ENCODE results near the gene S100A12. TPM values are rescaled to one million over a fixed set of nuclear protein-coding genes. Genes with fewer than 3 reads are reported as not detected.
A peak's percentile ranks its signal among the peaks of the same experiment; 100 is the strongest.

Gene S100A12
- total RNA-seq, 1 experiment from 2014 or later = not detected

GRCh38 chr1:153353226-153353947 lies 22.0 kb downstream of the S100A12 start:
- POLR2A ChIA-PET (ENCODE audit: unreplicated experiment) = interaction anchor here (0.6 kb wide), 1 partner anchor 215 kb away, joined by 3 read pairs; no protein-coding TSS in a partner anchor
- peak; percentile 80 for TF ChIP-seq CTCF (conservative IDR thresholded peaks at IDR 0.05)
- TF ChIP-seq EZH2 (IDR thresholded peaks at IDR 0.05; ENCODE audit: low read depth) = no peak
- H3K9me2 ChIP-seq (ENCODE audit: insufficient read depth) = no peaks in the 10 kb centered on the region
- peaks cover 3% of the 10 kb centered on the region; the same call in 1 of the 2 replicates for H3K9me3 ChIP-seq (ENCODE audit: insufficient read depth, low read depth)
- H3K4me1 ChIP-seq (replicated peaks; ENCODE audit: insufficient read depth) = peaks cover 27% of the 10 kb centered on the region
- H3K4me3 ChIP-seq = no peak overlapping the region
- peaks cover 3% of the 10 kb centered on the region; the same call in 1 of the 2 replicates for H3K36me3 ChIP-seq (ENCODE audit: low read depth)
- no peak overlapping the region for H3K4me2 ChIP-seq
- intact Hi-C loops (cut with micrococcal nuclease; ENCODE audit: unreplicated experiment) = loop anchor here (1.0 to 10.0 kb wide), 4 partner anchors 51 to 321 kb away; partner anchors contain the start of genes ILF2, NPR1 and S100A2
- CTCF ChIA-PET = interaction anchor here (0.6 to 2.4 kb wide), 6 partner anchors 12 to 344 kb away, joined by 3 to 9 read pairs (median 3); no protein-coding TSS in a partner anchor
- H3K79me2 ChIP-seq (ENCODE audit: low read depth) = peaks cover 7% of the 10 kb centered on the region
- no TSS peak for BruUV-seq (replicated peaks)
- H3K27ac ChIP-seq = no peak overlapping the region
- no peaks in the 10 kb centered on the region for H4K20me1 ChIP-seq (ENCODE audit: insufficient read depth)
- H3F3A ChIP-seq (ENCODE audit: insufficient read depth, low read depth) = peaks cover 38% of the 10 kb centered on the region
- H3K27me3 ChIP-seq (ENCODE audit: insufficient read depth, low read depth) = peaks cover 8% of the 10 kb centered on the region; the same call in 1 of the 2 replicates
- peak in 1 of 2 experiments; percentile 38 for DNase-seq
- H2AFZ ChIP-seq = no peak overlapping the region

- DNase-seq = peak; percentile 57 to 61
- peaks cover 31% of the 10 kb centered on the region for H3F3A ChIP-seq (ENCODE audit: insufficient read depth, low read depth)
- CTCF ChIA-PET = interaction anchor here (0.6 to 1.5 kb wide), 4 partner anchors 143 to 224 kb away, joined by 3 to 5 read pairs (median 4); no protein-coding TSS in a partner anchor
- POLR2A ChIA-PET (ENCODE audit: unreplicated experiment) = no interaction called here
- H3K27ac ChIP-seq = no peak overlapping the region
- H2AFZ ChIP-seq = no peak overlapping the region
- H3K36me3 ChIP-seq (ENCODE audit: low read depth) = no peaks in the 10 kb centered on the region
- no TSS peak for BruUV-seq (replicated peaks)
- H3K4me3 ChIP-seq = no peak overlapping the region
- no peak for TF ChIP-seq EZH2 (IDR thresholded peaks at IDR 0.05; ENCODE audit: low read depth)
- peak; percentile 93 for TF ChIP-seq CTCF (conservative IDR thresholded peaks at IDR 0.05)
- H4K20me1 ChIP-seq (ENCODE audit: insufficient read depth) = no peaks in the 10 kb centered on the region
- peaks cover 8% of the 10 kb centered on the region; the same call in 1 of the 2 replicates for H3K27me3 ChIP-seq (ENCODE audit: insufficient read depth, low read depth)
- no peaks in the 10 kb centered on the region for H3K79me2 ChIP-seq (ENCODE audit: low read depth)
- intact Hi-C loops (cut with micrococcal nuclease; ENCODE audit: unreplicated experiment) = loop anchor here (1.0 to 10.0 kb wide), 4 partner anchors 52 to 634 kb away; partner anchors contain the start of genes ILF2, NPR1, RAB13 and S100A2
- peaks cover 27% of the 10 kb centered on the region for H3K4me1 ChIP-seq (replicated peaks; ENCODE audit: insufficient read depth)
- H3K4me2 ChIP-seq = no peak overlapping the region
- H3K9me2 ChIP-seq (ENCODE audit: insufficient read depth) = no peaks in the 10 kb centered on the region
- peaks cover 3% of the 10 kb centered on the region; the same call in 1 of the 2 replicates for H3K9me3 ChIP-seq (ENCODE audit: insufficient read depth, low read depth)
Measured at GRCh38 chr1:153352523-153352922, 22.9 kb downstream of the S100A12 start.

GRCh38 chr1:153350321-153350957 lies 25.0 kb downstream of the S100A12 start:
- ChIA-PET POLR2A (ENCODE audit: unreplicated experiment) (no interaction called here), CTCF (no interaction called here)
- Histone ChIP-seq H2AFZ (no peak overlapping the region), H3K27ac (no peak overlapping the region), H3K36me3 (ENCODE audit: low read depth) (no peaks in the 10 kb centered on the region), H3K9me2 (ENCODE audit: insufficient read depth) (no peaks in the 10 kb centered on the region), H3K27me3 (ENCODE audit: insufficient read depth, low read depth) (peaks cover 11% of the 10 kb centered on the region; the same call in 1 of the 2 replicates), H3K4me3 (no peak overlapping the region), H3K79me2 (ENCODE audit: low read depth) (no peaks in the 10 kb centered on the region), H3K4me1 (replicated peaks; ENCODE audit: insufficient read depth) (peaks cover 9% of the 10 kb centered on the region; the same call in 1 of the 2 replicates), H4K20me1 (ENCODE audit: insufficient read depth) (no peaks in the 10 kb centered on the region), H3K4me2 (no peak overlapping the region), H3F3A (ENCODE audit: insufficient read depth, low read depth) (peaks cover 11% of the 10 kb centered on the region), H3K9me3 (ENCODE audit: insufficient read depth, low read depth) (no peaks in the 10 kb centered on the region; the same call in 1 of the 2 replicates)
- BruUV-seq (replicated peaks) = no TSS peak
- intact Hi-C loops (cut with micrococcal nuclease; ENCODE audit: unreplicated experiment) = loop anchor here (5.0 to 10.0 kb wide), 2 partner anchors 217 to 324 kb away; partner anchors contain the start of genes ILF2, NPR1 and S100A2
- TF ChIP-seq EZH2 (IDR thresholded peaks at IDR 0.05; ENCODE audit: low read depth) (no peak), CTCF (conservative IDR thresholded peaks at IDR 0.05) (no peak)
- DNase-seq = no peak
